Fibroblast of pulmonary artery (primary cell): ENCODE measurements around the gene ABHD5.

Source experiments
- DNase-seq: peaks from one replicate; pipeline ENCODE4 v3.0.0-alpha.2; 2010; ENCODE audit warnings: low read depth
- H3K4me3 ChIP-seq: replicated peaks from 2 replicates; pipeline ENCODE4 v1.5.1; 2011; ENCODE audit warnings: low read depth, mild to moderate bottlenecking, control low read depth, low read length, moderate library complexity
- CTCF ChIP-seq: IDR thresholded peaks from 2 replicates; pipeline ENCODE4 v1.5.1; 2011; ENCODE audit warnings: mild to moderate bottlenecking, control low read depth, low read length, inconsistent platforms; ENCODE audit errors: missing control alignments

Gene ABHD5

GRCh38 chr3:43704697-43705096 lies 14.0 kb downstream of the ABHD5 start:
- no peak for TF ChIP-seq CTCF
- DNase-seq = peak; percentile 25
- no peak overlapping the region for H3K4me3 ChIP-seq

DNA sequence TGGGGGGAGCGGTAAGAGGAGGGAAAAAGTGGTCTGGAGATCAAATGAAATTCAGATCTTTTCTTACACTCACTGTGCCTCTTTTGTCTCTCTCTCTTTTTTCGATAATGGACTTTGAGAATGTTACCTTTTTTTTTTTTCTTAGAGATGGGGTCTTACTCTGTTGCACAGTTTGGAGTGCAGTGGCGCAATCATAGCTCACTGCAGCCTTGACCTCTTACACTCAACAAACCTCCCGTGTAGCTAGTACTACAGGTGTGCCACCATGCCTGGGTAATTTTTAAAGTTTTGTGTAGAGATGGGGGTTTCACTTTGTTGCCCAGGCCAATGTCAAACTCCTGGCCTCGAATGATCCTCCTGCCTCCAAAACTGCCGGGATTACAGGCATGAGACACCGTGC lies 15.6 kb downstream of the ABHD5 start:
- TF ChIP-seq CTCF = no peak
- H3K4me3 ChIP-seq = no peak overlapping the region

DNA sequence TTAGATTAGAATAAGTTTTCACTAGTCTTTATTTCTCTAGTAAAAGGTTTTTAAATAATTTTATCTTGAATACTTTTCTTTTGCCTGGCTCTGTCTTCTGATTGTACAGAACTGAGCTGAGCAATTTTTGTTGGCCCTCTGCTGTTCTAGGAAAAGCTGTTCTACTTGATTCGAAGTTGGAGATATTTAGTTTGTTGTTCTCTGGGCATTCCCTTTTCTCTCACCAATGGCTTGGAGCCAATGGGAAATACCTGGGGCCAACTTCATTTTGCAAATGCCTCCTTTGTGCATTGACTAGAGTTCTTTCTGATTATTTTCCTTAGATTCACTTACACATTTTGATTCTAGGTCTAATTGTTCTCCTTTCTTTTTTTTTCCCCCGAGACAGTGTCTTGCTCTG lies 16.5 kb downstream of the ABHD5 start:
- peak; percentile 27 for DNase-seq
- TF ChIP-seq CTCF = no peak
- H3K4me3 ChIP-seq = no peak overlapping the region

More for the DNA sequence above, 15.6 kb downstream of the ABHD5 start:
- DNase-seq = no peak

GRCh38 chr3:43707998-43708397 lies 17.3 kb downstream of the ABHD5 start:
- no peak overlapping the region for H3K4me3 ChIP-seq
- TF ChIP-seq CTCF = no peak

GRCh38 chr3:43709022-43709421 lies 18.3 kb downstream of the ABHD5 start:
- DNase-seq = peak; percentile 86
- no peak for TF ChIP-seq CTCF
- no peak overlapping the region for H3K4me3 ChIP-seq

More at GRCh38 chr3:43707998-43708397, 17.3 kb downstream of the ABHD5 start:
- DNase-seq = peak; percentile 89

DNA sequence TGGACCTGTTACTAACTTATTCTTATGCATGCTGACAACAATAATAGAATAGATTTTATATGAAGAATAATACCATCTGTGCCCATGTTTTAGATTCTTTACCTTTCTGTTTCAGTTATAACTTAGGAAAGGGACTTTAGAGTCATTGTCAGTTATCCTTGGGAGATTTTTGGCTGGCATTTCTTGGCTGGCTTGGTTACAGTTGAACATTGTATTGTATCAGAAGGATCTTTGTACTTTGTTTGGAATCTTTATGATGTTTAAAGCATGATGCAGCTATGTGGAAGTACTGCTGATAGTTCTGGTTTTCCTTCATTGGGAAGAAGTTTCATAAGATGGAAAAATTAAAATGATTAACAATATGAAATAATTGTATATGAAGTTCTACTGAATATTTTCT lies 19.9 kb downstream of the ABHD5 start:
- DNase-seq = no peak
- no peak for TF ChIP-seq CTCF

GRCh38 chr3:43718296-43718695 lies 27.6 kb downstream of the ABHD5 start:
- no peak overlapping the region for H3K4me3 ChIP-seq
- no peak for DNase-seq
- TF ChIP-seq CTCF = no peak

More for the DNA sequence above, 19.9 kb downstream of the ABHD5 start:
- H3K4me3 ChIP-seq = no peak overlapping the region
